ENCODE data around the gene RBBP8NL. TPM values are rescaled to one million over a fixed set of nuclear protein-coding genes. Genes with fewer than 3 reads are reported as not detected.

Gene RBBP8NL
- polyA plus RNA-seq, 1 donor (not counting 4 experiments of a cell fraction or from before 2014, with no cell fraction given) = 0.13 TPM

DNA sequence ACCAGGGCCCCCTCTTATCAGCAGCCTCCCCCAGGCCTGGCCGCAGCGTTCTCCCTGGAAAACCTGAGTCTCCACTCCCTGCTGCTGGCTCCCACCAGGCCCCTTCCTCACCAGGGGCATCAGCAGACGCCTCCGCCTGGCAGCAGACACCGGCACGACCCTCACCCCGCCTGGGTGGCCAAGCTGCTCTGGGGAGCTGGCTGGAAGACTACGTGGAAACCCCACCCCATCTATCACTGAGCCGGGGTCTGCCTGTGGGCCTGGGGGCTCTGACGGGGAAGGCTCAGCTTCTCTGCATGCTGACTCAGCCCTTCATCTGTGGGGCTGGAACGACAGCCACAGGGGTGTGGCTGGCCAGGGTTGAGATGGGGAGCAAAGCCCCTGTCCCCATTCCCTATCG is 19.1 kb upstream of the RBBP8NL start:
- DNase-seq (ENCODE audit: low read depth, low spot score) (no peak), FAIRE-seq (no peak)
- no peaks in the 10 kb centered on the region for H3K36me3 ChIP-seq (ENCODE audit: control insufficient read depth in 2 of 2, extremely low read depth in 1 of 2, insufficient read depth in 2 of 2, low read length in 2 of 2)
- H3K9me3 ChIP-seq (ENCODE audit: control insufficient read depth, low read depth, low read length) = no peaks in the 10 kb centered on the region
- dilution Hi-C loops (cut with MboI; ENCODE audit: extremely low pct_ligation_motif_present, low sequenced_read_pairs) = loop anchor here (25.0 kb wide), 1 partner anchor 91 kb away; no protein-coding TSS in a partner anchor
- H4K20me1 ChIP-seq (ENCODE audit: control insufficient read depth, extremely low read depth, insufficient read depth, low read length) = no peaks in the 10 kb centered on the region
- H3K27me3 ChIP-seq (ENCODE audit: control insufficient read depth, extremely low read depth, insufficient read depth, low read length) = peaks cover 20% of the 10 kb centered on the region
- no peaks in the 10 kb centered on the region for H3K4me1 ChIP-seq (ENCODE audit: control insufficient read depth, extremely low read depth, insufficient read depth, low read length)
- no peak overlapping the region for H3K9ac ChIP-seq (ENCODE audit: control insufficient read depth, extremely low read depth, insufficient read depth, low read length)
- H3K4me3 ChIP-seq (ENCODE audit: control insufficient read depth in 2 of 3, extremely low read depth in 1 of 3, insufficient read depth in 2 of 3, low read depth in 1 of 3, low read length in 3 of 3) = no peak overlapping the region
- no peak overlapping the region for H3K4me2 ChIP-seq (ENCODE audit: control insufficient read depth, extremely low read depth, insufficient read depth, low read depth, low read length)
- no peak overlapping the region for H2AFZ ChIP-seq (ENCODE audit: control insufficient read depth, low read length)
- H3K79me2 ChIP-seq (ENCODE audit: control insufficient read depth, insufficient read depth, low read length) = no peaks in the 10 kb centered on the region
- H3K27ac ChIP-seq (ENCODE audit: control insufficient read depth, insufficient read depth, low read length) = no peak overlapping the region
- no peaks in the 10 kb centered on the region for H3K9me1 ChIP-seq (ENCODE audit: control insufficient read depth, extremely low read depth, insufficient read depth, low read length)
- TF ChIP-seq EZH2 (IDR thresholded peaks at IDR 0.05; ENCODE audit: low read length) (no peak), CTCF (optimal IDR thresholded peaks at IDR 0.05 in 1 of 3, IDR thresholded peaks at IDR 0.05 in 1 of 3, conservative IDR thresholded peaks at IDR 0.05 in 1 of 3; ENCODE audit: extremely low read depth in 1 of 3, insufficient read depth in 2 of 3, low read length in 3 of 3) (no peak)

GRCh38 chr20:62445553-62446340 is 18.4 kb upstream of the RBBP8NL start:
- peaks cover 20% of the 10 kb centered on the region for H3K27me3 ChIP-seq (ENCODE audit: control insufficient read depth, extremely low read depth, insufficient read depth, low read length)
- no peak overlapping the region for H3K27ac ChIP-seq (ENCODE audit: control insufficient read depth, insufficient read depth, low read length)
- no peak for FAIRE-seq

More at GRCh38 chr20:62445553-62446340, 18.4 kb upstream of the RBBP8NL start:
- no peaks in the 10 kb centered on the region for H3K79me2 ChIP-seq (ENCODE audit: control insufficient read depth, insufficient read depth, low read length)
- H3K4me1 ChIP-seq (ENCODE audit: control insufficient read depth, extremely low read depth, insufficient read depth, low read length) = no peaks in the 10 kb centered on the region
- no peak overlapping the region for H3K4me3 ChIP-seq (ENCODE audit: control insufficient read depth in 2 of 3, extremely low read depth in 1 of 3, insufficient read depth in 2 of 3, low read depth in 1 of 3, low read length in 3 of 3)
- no peak overlapping the region for H3K4me2 ChIP-seq (ENCODE audit: control insufficient read depth, extremely low read depth, insufficient read depth, low read depth, low read length)
- H3K9me1 ChIP-seq (ENCODE audit: control insufficient read depth, extremely low read depth, insufficient read depth, low read length) = no peaks in the 10 kb centered on the region
- no peak overlapping the region for H2AFZ ChIP-seq (ENCODE audit: control insufficient read depth, low read length)
- no peaks in the 10 kb centered on the region for H3K36me3 ChIP-seq (ENCODE audit: control insufficient read depth in 2 of 2, extremely low read depth in 1 of 2, insufficient read depth in 2 of 2, low read length in 2 of 2)
- no peaks in the 10 kb centered on the region for H4K20me1 ChIP-seq (ENCODE audit: control insufficient read depth, extremely low read depth, insufficient read depth, low read length)
- no peak for DNase-seq (ENCODE audit: low read depth, low spot score)
- dilution Hi-C loops (cut with MboI; ENCODE audit: extremely low pct_ligation_motif_present, low sequenced_read_pairs) = loop anchor here (25.0 kb wide), 1 partner anchor 92 kb away; no protein-coding TSS in a partner anchor
- TF ChIP-seq CTCF (optimal IDR thresholded peaks at IDR 0.05 in 1 of 3, IDR thresholded peaks at IDR 0.05 in 1 of 3, conservative IDR thresholded peaks at IDR 0.05 in 1 of 3; ENCODE audit: extremely low read depth in 1 of 3, insufficient read depth in 2 of 3, low read length in 3 of 3) (no peak), EZH2 (IDR thresholded peaks at IDR 0.05; ENCODE audit: low read length) (no peak)
- no peaks in the 10 kb centered on the region for H3K9me3 ChIP-seq (ENCODE audit: control insufficient read depth, low read depth, low read length)
- no peak overlapping the region for H3K9ac ChIP-seq (ENCODE audit: control insufficient read depth, extremely low read depth, insufficient read depth, low read length)
